C4-2B (cell line): ENCODE measurements around the gene ARHGAP10.

ENCODE experiments used
- H3K27ac ChIP-seq: fragments of 450-650 bp; 2 replicates; pipeline ENCODE4 v1.5.1; 2017
- ZFX ChIP-seq: fragments of 450-650 bp; IDR thresholded peaks from 2 replicates; pipeline ENCODE4 v1.6.1; 2017
- TF ChIP-seq, protein P1 (sequence below): fragments of 450-650 bp; conservative IDR thresholded peaks from 2 replicates; pipeline ENCODE4 v1.5.1; 2017; ENCODE audit warnings: mild to moderate bottlenecking

Gene ARHGAP10

DNA sequence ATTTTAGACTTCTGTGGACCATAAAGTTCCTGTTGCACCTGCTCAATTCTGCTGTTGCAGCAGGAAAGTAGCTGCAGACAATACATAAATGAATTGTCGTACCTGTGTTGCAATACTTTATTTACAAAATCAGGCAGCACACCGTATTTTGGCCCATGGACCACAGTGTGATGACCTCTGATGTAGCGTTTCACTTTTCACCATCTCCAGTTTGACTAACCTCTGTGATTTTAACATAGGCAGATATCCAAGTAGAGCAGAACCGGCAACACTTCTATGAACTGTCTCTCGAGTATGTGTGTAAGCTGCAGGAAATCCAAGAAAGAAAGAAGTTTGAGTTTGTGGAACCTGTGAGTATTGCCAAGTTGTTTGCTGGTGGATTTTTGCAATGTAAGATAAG lies 132.7 kb downstream of the ARHGAP10 start:
- TF ChIP-seq, protein P1, sequence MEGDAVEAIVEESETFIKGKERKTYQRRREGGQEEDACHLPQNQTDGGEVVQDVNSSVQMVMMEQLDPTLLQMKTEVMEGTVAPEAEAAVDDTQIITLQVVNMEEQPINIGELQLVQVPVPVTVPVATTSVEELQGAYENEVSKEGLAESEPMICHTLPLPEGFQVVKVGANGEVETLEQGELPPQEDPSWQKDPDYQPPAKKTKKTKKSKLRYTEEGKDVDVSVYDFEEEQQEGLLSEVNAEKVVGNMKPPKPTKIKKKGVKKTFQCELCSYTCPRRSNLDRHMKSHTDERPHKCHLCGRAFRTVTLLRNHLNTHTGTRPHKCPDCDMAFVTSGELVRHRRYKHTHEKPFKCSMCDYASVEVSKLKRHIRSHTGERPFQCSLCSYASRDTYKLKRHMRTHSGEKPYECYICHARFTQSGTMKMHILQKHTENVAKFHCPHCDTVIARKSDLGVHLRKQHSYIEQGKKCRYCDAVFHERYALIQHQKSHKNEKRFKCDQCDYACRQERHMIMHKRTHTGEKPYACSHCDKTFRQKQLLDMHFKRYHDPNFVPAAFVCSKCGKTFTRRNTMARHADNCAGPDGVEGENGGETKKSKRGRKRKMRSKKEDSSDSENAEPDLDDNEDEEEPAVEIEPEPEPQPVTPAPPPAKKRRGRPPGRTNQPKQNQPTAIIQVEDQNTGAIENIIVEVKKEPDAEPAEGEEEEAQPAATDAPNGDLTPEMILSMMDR, result no peak
- TF ChIP-seq ZFX, result no peak
- H3K27ac ChIP-seq, result no peak overlapping the region

DNA sequence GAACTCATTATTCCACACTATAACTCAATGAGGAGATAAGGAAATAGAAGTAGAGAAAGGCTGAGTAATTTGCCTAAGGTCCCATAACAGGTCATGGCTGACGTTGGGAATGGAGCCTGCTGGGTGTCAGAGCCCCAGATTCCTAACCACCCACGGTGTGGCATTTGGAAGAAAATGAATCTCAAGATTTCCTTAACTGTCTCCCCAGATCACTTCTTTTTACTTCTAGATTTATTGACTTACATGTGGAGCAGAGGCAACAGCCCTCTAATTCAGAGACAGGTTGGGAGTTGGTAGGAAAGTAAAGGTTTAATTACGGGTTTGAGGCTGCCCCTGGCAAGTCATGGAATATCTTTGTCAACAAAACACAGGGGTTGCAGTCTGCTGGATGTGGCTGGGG lies 134.0 kb downstream of the ARHGAP10 start:
- no peak overlapping the region for H3K27ac ChIP-seq
- TF ChIP-seq, protein P1, result no peak
- TF ChIP-seq ZFX, result no peak

DNA sequence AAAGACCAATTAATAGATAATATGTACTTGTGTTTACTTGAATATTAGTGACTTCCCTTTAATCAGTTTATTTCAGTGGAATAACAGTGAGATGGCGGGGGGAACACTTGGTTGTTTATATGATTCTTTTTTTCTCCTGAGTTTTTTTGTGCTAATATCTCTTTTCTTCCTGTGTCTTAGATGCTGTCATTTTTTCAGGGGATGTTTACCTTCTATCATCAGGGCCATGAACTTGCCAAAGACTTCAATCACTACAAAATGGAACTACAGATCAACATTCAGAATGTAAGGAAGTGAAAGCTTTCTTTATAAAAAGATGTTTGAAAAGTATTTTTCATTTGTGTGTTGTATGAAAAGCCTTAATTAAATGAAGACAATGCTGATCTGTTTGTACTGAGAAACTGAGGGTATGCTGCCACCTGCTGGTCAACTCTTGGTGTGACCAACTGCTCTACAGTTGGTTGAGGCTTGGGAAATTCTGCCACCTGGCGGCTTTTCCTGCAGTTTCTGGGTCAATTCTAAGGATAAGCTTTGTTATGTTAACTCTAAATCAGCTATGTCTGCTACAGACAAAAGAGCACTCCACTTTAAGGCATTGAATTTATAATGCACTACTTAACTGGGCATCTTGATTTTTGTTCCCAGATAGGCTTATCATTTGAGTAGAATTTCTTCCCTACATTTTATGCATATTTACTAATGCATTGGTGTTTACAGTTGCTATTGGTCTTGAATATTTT lies 134.8 kb downstream of the ARHGAP10 start:
- no peak overlapping the region for H3K27ac ChIP-seq
- TF ChIP-seq, protein P1, result peak; percentile 98
- TF ChIP-seq ZFX, result no peak

DNA sequence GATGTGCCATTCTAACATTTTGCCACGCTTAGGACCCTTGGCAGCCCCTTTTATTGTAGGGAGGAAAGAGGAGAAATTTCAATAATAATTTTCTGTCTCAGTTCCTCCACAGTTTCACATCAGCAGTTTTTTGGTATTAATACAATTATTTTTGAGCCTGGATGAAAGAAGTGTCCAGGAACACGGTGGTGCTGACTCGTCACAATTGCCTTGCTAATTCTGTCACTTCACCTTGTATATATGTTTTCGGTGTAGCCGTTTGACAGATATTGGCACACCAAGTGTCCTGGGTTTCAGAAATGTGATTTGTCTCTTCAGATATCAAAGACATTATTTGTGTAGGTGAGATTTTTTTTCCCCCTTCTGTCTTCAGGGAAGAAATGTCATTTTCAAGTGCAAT lies 142.2 kb downstream of the ARHGAP10 start:
- no peak overlapping the region for H3K27ac ChIP-seq
- TF ChIP-seq, protein P1, result no peak
- TF ChIP-seq ZFX, result no peak

DNA sequence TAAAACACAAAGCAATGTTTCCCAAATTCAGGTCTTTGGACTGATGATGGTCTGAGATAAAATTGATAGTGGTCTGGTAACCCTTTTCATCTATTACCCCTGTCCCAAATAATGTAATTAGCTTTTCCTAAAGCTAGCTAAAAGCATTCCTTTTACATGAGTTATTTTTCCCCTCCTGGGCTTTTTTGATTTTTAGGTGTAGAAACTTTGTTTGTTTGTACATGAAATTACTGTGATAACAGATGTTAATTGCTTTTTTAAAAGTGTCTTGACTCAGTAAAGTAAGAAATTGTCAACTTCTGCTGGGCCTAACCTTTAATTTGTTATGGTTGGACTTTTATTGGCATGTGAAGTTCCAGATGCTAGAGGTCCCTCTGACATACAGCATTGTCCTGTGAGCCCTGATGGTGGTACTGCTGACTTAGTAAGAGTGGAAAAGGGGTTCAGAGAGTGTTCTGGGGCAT lies 145.5 kb downstream of the ARHGAP10 start:
- no peak for TF ChIP-seq ZFX
- TF ChIP-seq, protein P1, result no peak
- H3K27ac ChIP-seq, result no peak overlapping the region

DNA sequence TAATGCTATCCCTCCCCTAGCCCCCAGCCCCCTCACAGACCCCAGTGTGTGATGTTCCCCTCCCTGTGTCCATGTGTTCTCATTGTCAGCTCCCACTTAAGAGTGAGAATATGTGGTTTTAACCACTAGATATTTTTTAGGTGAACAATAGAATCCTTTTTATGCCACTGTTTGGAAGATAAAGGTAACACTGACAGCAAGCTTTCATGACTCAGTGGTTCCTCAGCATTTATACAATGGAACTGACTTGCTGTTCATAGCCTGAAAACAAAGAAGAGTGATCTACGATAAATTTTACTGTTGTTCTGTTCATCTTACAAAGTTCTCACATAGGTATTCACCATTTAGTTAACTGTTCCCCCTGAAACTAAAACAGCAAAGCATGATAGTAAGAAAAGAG lies 147.8 kb downstream of the ARHGAP10 start:
- TF ChIP-seq ZFX, result no peak
- TF ChIP-seq, protein P1, result no peak
- H3K27ac ChIP-seq, result no peak overlapping the region

DNA sequence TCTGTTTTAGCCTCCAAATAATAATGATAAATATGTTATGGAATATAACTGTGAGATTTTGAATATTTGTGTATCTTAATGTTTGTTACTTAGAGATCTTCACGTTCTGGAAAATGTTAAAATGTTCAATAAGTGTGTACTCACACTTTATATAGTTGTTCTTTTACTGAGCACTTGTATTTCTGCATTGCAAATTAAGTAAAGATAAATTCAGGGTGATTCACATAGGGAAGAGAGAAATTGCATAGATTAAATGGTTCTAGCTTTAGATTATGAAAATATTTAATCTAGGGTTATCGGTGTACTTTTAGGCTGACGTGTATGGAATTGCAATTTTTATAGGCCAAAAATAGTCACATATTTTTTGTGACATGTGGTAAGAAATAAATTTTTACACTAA lies 148.6 kb downstream of the ARHGAP10 start:
- TF ChIP-seq, protein P1, result no peak
- TF ChIP-seq ZFX, result no peak
- no peak overlapping the region for H3K27ac ChIP-seq
